Activated CD4-positive, CD25-positive, alpha-beta regulatory T cell treated with anti-CD3 and anti-CD28 coated beads, Interleukin-2, amount 50 U/mL, for 72 hours (primary cell): Measurements from ENCODE around the gene SPPL3.
"Not testable (repeated sequence)": the region's sequence is repeated elsewhere in the genome, so short reads cannot be mapped to it uniquely, and the experiment has no call there.

ENCODE experiments used
- DNase-seq: peaks from one replicate; pipeline ENCODE4 v3.0.0; 2021

The SPPL3 gene

DNA sequence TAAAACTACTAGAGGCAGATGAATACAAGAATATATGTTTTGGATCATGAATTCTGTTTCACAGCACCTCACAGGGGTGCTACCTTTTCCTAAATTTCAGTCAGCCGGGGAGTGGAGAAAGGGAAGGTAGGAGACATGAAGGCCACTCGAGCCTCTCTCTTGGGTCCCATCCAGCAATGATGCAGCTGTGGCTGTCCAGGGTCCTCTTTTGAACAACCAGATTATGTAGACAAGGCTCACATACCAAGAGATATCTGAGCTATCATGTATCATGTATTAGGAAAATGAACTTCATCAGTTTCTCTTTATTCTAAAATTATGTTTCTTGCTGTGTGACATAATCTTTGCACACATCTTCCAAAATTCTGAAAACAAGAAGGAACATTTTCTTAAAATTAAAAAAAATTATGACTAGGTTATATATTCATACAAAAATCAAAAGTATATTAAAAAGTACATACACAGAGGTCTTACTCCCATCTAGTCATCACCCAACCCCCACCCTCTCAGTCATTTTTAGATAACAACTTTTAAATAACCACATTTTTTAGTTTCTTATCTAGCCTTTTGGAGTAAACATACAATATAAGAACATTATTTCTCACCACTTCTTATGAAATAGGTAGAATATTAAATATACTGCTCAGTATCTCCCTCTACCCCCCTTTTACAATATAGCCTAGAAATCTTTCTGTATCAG is 89.8 kb downstream of the SPPL3 start:
- no peak for DNase-seq

DNA sequence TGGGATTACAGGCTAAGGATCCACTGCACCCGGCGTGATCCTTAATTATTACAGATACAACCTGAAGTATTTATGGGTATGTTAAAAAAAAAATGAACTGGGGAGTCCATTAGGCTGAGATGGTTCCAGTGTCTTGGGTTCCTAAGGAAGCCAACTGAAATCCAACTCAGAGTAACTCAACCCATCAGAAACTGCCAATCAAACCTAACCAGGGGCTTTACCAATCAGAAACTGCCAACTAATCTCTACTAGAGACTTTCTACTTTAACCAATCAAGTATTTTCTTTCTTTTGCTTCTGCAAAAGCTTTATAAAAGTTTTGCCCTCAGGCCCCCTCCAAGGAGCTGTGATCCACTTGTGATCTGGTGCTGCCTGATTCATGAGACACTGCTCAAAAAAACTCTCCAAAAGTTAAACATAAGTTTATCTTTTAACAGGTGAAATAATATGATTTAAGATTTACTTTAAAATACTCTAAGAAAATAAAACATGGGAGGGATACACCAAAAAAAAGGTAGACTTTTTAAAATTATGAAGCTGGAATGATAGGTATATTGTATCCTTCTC is 90.5 kb downstream of the SPPL3 start:
- no peak for DNase-seq

- no peak for DNase-seq
Measured at GRCh38 chr12:120810021-120810420, 94.1 kb downstream of the SPPL3 start.

- DNase-seq = no peak
Measured at GRCh38 chr12:120804428-120804827, 99.7 kb downstream of the SPPL3 start.

GRCh38 chr12:120801146-120801545 is 103.0 kb downstream of the SPPL3 start:
- DNase-seq = no peak

DNA sequence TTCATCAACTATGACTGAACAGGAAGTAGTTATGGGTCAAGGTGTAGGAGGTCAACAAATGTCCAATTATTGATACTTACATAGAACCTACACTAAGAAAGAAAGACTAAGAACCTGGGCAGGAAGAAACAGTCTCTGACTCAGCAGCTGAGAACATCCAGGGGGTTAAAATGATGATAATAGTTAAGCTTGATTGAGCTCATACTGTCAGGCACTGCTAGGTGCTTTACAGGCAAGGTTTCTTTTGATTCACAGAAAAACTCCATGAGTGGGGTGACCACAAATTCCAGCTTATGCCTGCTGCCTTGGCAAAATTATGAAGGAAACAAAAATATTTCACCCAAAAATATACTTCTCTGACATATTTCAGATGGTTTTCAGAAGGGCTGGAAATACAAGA is 103.5 kb downstream of the SPPL3 start:
- DNase-seq = no peak

DNA sequence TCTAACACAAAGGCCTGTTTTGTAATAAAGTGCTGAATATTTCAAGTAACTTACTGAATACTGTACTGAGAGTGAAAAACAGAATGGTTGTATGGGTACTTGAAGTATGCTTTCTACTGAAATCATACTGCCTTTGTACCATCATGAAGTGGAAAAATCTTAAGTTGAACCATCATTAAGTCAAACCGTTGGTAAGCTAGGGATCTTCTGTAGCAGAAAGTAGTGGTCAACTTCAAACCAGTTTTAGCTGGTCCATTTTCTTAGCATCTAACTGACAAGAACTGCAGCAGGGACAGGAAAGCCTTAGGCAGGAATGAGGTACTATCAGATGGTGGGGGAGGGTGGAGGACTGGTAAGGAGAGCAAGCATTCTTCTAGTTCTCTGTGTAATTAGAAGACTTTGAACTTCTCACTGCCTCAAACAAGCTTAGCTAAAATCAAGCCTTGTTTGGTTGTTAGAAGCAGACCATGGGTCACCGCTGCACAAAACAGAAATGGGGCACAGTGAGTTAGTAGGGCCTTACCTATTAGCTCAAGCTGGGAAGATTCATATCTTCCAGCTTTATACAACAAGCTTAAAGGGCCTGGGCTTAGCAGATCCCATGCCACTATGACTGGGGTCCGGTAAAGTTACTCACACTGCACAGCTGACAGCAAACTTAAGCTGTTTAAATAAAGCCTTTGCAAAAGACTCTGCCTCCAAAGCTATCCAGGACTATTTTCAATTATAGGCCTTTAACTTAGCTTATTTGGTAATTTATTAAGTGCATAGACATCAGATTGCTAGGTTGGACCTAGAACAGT is 104.7 kb downstream of the SPPL3 start:
- DNase-seq = no peak

DNA sequence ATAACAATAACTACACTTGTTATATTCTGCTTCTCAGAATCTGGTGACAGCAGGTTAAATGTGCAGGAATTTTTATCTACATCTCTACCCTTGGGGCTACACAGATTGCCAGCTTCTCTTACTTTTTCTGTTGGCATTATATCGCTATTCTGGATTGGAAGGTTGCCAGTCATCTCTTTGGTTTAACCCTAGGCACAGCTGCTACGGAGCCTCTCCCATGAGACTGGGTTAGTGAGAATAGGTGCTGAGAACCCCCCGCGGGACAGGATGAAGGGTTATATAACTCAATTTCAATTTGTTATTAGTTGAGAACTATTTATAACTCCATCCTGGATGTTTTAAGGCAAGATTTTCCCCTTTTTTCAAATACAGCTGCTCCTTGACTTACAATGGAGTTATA is 105.5 kb downstream of the SPPL3 start:
- no peak for DNase-seq

GRCh38 chr12:120797677-120798642 is 106.2 kb downstream of the SPPL3 start:
- no peak for DNase-seq

DNA sequence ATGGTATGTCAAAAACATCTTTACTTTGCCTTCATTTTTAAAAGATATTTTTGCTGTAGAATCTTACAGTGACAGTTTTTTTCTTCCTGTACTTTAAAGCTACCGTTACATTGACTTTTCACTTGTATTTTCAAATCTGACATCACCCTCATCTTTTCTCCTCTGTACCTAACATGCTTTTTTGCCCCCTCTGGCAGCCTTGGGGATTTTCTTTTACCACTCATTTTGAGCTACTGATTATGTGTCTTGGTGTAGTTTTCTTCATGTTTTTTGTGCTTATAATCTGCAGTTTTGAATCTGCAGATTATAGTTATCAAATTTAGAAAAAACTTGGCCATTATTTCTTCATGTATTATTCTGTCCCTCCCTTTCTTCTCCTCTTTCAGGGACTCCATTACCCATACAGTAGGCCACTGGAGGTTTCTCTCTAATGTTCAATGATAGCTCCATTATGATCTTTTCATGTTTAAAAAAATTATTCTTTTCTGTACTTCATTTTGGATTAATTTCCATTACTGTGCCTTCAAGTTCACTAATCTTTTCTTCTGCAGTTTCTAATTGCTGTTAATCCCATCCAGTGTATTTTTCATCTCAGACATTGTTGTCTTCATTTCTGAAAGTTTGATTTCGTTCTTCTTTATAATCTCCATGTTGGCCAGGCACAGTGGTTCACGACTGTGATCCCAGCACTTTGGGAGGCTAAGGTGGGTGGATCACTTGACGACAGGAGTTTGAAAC is 108.5 kb downstream of the SPPL3 start:
- no peak for DNase-seq

DNA sequence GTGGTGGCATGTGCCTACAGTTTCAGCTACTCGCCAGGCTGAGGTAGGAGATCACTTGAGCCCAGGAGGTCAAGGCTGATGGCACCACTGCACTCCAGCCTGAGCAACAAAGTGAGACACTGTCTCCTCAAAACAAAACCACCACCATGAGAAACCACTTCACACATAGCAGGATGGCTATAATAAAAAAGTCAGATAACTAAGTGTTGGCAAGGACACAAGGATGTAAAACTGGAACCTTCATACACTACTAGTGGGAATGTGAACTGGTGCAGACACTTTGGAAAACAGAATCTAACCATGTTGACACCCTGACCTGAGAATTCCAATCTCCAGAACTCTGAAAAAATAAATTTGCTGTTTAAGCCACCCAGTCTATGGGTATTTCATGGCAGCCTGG is 110.8 kb downstream of the SPPL3 start:
- DNase-seq = no peak

DNA sequence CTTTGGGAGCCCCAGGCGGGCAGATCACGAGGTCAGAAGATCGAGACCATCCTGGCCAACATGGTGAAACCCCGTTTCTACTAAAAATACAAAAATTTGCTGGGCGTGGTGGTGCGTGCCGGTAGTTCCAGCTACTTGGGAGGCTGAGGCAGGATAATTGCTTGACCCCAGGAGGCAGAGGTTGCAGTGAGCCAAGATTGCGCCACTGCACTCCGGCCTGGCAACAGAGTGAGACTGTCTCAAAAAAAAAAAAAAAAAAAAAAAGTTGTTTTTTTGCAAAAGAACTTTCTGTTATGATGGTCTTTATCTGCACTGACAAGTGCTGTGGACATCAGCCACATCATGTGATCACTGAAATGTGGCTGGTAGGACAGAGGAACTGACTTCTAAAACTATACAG is 111.7 kb downstream of the SPPL3 start:
- DNase-seq = not testable (repeated sequence)

DNA sequence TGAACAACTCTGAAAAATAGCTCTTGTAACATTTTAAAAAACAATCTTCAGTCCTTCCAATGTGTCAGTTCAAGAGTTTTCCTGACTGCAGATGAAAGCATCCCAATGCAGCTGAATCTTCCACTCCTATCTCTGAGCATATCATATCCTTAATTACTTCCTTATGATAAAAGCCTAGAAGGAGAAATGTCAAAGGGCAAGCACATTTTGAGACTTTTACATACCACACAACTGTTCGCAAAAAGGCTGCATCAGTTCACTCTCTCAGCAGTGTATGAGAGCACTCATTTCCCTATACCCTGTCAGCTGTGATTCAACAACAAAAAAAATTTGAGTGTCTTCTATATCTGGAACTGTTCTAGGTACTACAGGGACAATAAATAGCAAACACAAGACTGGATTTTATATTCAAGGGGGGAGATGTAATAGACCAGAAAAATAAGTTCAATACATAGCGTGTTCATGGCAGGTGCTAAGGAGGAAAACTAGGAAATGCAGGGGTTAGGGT is 112.4 kb downstream of the SPPL3 start:
- no peak for DNase-seq

DNA sequence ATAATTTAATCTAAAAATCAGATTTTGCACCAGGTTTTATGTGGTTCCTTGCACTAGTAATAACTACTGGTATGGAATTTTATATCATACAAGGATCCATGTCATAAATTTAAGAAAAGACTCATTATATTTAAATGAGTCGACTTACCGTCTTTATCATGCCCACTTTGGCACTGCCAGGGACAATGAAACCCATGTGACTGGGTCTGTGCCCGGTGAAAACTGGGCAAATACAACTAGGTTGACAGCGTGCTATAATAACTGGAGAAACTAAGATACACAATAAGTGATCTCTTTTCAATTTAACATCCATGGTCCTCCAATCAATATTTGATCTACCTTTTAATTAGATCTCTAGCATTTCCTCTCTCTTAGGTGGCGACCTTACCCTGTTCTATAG is 114.0 kb downstream of the SPPL3 start:
- DNase-seq = no peak

- DNase-seq = no peak
Measured at GRCh38 chr12:120787889-120788288, 116.3 kb downstream of the SPPL3 start.

GRCh38 chr12:120784804-120785203 is 119.4 kb downstream of the SPPL3 start:
- no peak for DNase-seq

GRCh38 chr12:120783197-120783596 is 121.0 kb downstream of the SPPL3 start:
- no peak for DNase-seq

DNA sequence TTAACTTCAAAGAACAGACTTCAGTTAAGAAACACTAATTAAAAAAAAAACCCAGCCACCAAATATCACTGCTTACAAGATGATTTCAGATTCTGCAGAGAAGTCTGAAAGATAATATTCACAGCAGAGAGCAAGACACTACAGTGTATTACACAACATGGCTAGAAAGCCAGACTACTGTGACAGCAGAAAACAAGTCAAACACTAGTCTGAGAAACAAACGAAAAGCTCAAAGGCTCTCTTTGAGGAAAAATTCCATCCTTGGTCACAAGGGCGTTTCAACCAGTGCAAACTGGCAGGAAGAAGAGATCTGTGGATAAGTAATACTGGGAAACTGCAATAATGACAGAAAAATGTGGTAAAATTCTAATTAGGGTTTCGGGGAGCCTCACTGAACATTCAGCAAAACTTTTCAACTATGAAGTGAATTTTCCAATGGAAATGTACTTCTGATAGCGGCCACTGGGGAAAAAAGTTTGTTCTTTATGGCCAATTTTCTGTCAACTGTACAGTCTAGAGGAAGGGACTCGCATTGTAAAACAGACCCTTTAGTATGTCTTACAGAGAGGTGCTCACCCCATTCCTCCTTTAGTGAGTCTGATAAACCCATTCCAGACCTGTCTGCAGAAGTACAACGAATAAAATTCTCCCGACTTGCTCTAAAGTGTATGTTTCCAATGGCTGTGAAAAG is 128.2 kb downstream of the SPPL3 start:
- no peak for DNase-seq

DNA sequence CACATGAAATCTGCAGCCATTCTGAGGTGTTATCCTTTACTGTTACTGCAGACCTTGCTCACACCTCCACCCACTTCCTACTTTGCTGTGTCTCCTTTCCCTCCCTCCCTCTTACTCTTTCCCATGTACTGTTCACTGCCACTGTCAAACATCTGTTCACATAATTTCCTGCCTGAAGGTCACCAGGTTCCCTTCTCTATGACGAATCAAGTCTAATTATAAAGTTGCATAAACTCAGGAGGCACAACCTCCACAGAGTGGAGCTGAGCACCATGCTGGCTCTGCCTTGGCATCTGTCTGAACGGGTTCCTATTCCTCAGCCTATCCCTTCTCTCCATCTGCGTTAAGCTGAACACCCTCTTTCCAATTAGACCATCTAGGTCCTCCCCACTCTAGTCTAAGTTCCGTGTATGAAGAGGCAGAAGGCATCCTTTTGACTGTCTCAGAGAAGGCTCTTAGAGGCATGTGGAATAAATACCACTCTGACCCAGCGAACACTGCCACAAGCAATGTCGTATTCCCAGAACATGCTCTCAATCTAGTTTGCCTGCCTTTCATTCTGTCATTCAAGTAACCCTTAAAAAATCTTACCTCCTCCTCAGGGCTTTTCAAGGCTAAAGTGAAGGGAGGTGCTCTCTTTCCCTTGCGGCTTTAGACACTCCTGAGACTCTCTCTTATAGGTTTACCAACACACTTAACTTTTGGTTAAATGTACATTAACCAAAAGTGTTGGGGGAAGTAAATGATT is 129.8 kb downstream of the SPPL3 start:
- no peak for DNase-seq

DNA sequence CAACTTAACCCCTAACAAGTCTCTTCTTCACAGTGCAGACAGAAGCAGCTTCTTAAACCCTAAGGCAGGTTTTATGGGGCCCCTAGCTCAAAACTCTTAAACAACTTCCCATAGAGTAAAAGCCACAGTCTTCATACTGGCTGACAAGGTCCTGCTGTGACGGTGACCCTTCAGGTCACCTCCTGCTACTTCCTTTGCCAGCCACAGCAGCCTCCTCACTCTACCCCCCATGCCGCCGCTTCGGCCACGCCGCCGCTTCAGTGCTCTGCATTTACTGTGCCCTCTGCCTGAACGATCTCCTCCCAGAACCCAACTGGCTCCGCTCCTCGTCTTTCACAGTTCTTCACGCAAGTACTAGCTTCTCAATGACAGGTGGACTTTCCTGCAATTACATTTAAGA is 133.1 kb downstream of the SPPL3 start:
- no peak for DNase-seq
